ENCODE measurements around the gene RFTN1. TPM values are rescaled to one million over a fixed set of nuclear protein-coding genes. Genes with fewer than 3 reads are reported as not detected.

RFTN1 gene
- total and polyA plus RNA-seq, 4 donors = 4.4 to 20.4 (median 11.9) TPM

DNA sequence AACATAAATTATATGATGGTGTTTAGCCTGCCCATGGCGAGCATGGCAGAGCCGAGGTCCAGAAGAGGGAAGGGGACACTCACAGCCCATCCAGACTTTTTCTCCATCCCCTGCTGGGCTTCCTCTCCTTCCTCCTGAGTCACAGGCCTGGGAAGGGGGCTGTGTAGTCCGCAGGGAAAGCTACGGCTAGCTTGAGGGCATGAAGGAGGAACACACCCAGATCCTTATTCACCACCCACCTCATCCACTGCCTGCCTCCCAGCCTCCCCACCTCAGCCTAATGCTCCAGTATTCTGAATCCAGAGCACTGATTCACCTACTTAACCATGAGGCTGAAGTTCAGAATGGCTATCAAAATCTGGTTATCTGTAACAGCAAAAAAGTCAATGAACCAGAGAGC lies 150.7 kb downstream of the RFTN1 start:
- no peak overlapping the region for H3K4me3 ChIP-seq (ENCODE audit: low read depth in 1 of 3, low read length in 3 of 3)
- no peak for DNase-seq (ENCODE audit: low spot score)
- H3K4me1 ChIP-seq (ENCODE audit: control insufficient read depth in 4 of 4, insufficient read depth in 4 of 4, low read length in 3 of 4) = no peaks in the 10 kb centered on the region
- whole genome bisulfite sequencing = 96% methylated on average over 4 of the region's 4 CpGs
- TF ChIP-seq JUND (IDR thresholded peaks at IDR 0.05) = no peak
- TF ChIP-seq, protein P1, sequence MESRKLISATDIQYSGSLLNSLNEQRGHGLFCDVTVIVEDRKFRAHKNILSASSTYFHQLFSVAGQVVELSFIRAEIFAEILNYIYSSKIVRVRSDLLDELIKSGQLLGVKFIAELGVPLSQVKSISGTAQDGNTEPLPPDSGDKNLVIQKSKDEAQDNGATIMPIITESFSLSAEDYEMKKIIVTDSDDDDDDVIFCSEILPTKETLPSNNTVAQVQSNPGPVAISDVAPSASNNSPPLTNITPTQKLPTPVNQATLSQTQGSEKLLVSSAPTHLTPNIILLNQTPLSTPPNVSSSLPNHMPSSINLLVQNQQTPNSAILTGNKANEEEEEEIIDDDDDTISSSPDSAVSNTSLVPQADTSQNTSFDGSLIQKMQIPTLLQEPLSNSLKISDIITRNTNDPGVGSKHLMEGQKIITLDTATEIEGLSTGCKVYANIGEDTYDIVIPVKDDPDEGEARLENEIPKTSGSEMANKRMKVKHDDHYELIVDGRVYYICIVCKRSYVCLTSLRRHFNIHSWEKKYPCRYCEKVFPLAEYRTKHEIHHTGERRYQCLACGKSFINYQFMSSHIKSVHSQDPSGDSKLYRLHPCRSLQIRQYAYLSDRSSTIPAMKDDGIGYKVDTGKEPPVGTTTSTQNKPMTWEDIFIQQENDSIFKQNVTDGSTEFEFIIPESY (IDR thresholded peaks at IDR 0.05) = no peak
- peaks cover 0 to 44% (median 7%) of the 10 kb centered on the region in 4 donors for H3K36me3 ChIP-seq (ENCODE audit: control insufficient read depth in 4 of 4, insufficient read depth in 3 of 4, low read depth in 1 of 4, low read length in 3 of 4)
- no peaks in the 10 kb centered on the region for H3K9me3 ChIP-seq (ENCODE audit: control insufficient read depth in 4 of 4, low read length in 3 of 4)
- no peak overlapping the region for H3K27ac ChIP-seq (ENCODE audit: low read depth in 1 of 2, low read length in 2 of 2)
- H3K27me3 ChIP-seq (ENCODE audit: control insufficient read depth in 4 of 4, insufficient read depth in 4 of 4, low read length in 3 of 4) = no peaks in the 10 kb centered on the region
- no peak overlapping the region for H3K9ac ChIP-seq (ENCODE audit: low read depth in 1 of 2, low read length in 2 of 2)

DNA sequence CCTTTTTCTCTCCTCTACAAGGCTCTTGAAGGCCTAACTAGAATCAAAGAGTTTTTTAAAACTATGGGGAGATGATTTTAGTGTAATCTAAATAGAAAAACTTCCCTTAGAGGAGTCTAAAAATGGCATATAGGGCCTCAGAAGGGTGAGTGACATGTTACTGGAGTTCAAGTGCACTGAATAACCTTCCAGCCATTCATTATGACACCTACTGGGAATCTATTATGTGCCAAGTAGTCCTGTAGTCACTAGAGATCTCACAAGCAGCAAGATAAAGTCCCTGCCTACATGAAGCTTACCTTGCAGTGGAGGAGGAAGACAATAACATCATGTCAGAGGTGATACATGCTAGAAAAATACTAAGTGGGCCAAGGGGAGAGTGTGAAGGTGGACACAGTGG lies 152.4 kb downstream of the RFTN1 start:
- H3K27ac ChIP-seq (ENCODE audit: low read depth in 1 of 2, low read length in 2 of 2) = no peak overlapping the region
- H3K9ac ChIP-seq (ENCODE audit: low read depth in 1 of 2, low read length in 2 of 2) = no peak overlapping the region
- TF ChIP-seq EGR1 (IDR thresholded peaks at IDR 0.05; ENCODE audit: low read depth in 2 of 2) (no peak), HNF4G (IDR thresholded peaks at IDR 0.05) (no peak)
- no peaks in the 10 kb centered on the region for H3K9me3 ChIP-seq (ENCODE audit: control insufficient read depth in 4 of 4, low read length in 3 of 4)
- H3K36me3 ChIP-seq (ENCODE audit: control insufficient read depth in 4 of 4, insufficient read depth in 3 of 4, low read depth in 1 of 4, low read length in 3 of 4) = peaks cover 3 to 34% (median 8%) of the 10 kb centered on the region in 4 donors
- H3K4me3 ChIP-seq (ENCODE audit: low read depth in 1 of 3, low read length in 3 of 3) = no peak overlapping the region
- no peaks in the 10 kb centered on the region for H3K4me1 ChIP-seq (ENCODE audit: control insufficient read depth in 4 of 4, insufficient read depth in 4 of 4, low read length in 3 of 4)
- no peak for DNase-seq (ENCODE audit: low spot score)
- no peaks in the 10 kb centered on the region for H3K27me3 ChIP-seq (ENCODE audit: control insufficient read depth in 4 of 4, insufficient read depth in 4 of 4, low read length in 3 of 4)

DNA sequence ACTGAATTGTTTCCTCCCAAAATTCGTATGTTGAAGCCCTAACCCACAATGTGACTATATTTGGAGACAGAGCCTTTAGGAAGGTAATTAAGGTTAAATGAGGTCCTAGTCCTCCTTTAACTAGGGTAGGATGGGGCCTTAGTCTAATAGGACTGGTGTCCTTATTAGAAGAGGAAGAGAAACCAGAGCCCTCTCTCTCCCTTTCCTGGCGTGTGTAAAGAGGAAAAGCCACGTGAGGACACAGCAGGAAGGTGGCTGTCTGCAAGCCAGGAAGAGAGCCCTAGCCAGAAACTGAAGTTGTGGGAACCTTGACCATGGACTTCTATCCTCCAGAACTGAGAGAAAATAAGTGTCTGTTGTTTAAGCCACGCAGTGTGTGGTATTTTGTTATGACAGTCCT lies 154.2 kb downstream of the RFTN1 start:
- 73% methylated on average over 4 of the region's 4 CpGs for WGBS
- Histone ChIP-seq H3K4me1 (ENCODE audit: control insufficient read depth in 4 of 4, insufficient read depth in 4 of 4, low read length in 3 of 4) (no peaks in the 10 kb centered on the region), H3K4me3 (ENCODE audit: low read depth in 1 of 3, low read length in 3 of 3) (no peak overlapping the region), H3K27me3 (ENCODE audit: control insufficient read depth in 4 of 4, insufficient read depth in 4 of 4, low read length in 3 of 4) (no peaks in the 10 kb centered on the region), H3K9ac (ENCODE audit: low read depth in 1 of 2, low read length in 2 of 2) (no peak overlapping the region), H3K36me3 (ENCODE audit: control insufficient read depth in 4 of 4, insufficient read depth in 3 of 4, low read depth in 1 of 4, low read length in 3 of 4) (peaks cover 3 to 24% (median 10%) of the 10 kb centered on the region in 4 donors), H3K9me3 (ENCODE audit: control insufficient read depth in 4 of 4, low read length in 3 of 4) (no peaks in the 10 kb centered on the region), H3K27ac (ENCODE audit: low read depth in 1 of 2, low read length in 2 of 2) (no peak overlapping the region)
- DNase-seq (ENCODE audit: low spot score) = no peak
- TF ChIP-seq TAF1 (conservative IDR thresholded peaks at IDR 0.05) = no peak
- no peak for TF ChIP-seq HNF4G (IDR thresholded peaks at IDR 0.05)
- TF ChIP-seq, protein P1 (IDR thresholded peaks at IDR 0.05) = no peak
- no peak for TF ChIP-seq FOXA1 (IDR thresholded peaks at IDR 0.05)
- TF ChIP-seq GABPA (IDR thresholded peaks at IDR 0.05 in 1 of 2, conservative IDR thresholded peaks at IDR 0.05 in 1 of 2) = no peak
- TF ChIP-seq, protein P2, sequence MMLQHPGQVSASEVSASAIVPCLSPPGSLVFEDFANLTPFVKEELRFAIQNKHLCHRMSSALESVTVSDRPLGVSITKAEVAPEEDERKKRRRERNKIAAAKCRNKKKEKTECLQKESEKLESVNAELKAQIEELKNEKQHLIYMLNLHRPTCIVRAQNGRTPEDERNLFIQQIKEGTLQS (IDR thresholded peaks at IDR 0.05) = no peak
- TF ChIP-seq HNF4A (conservative IDR thresholded peaks at IDR 0.05) = no peak
- no peak for TF ChIP-seq YY1 (IDR thresholded peaks at IDR 0.05)
- TF ChIP-seq FOXA2 (IDR thresholded peaks at IDR 0.05) = no peak
- TF ChIP-seq, protein P3, sequence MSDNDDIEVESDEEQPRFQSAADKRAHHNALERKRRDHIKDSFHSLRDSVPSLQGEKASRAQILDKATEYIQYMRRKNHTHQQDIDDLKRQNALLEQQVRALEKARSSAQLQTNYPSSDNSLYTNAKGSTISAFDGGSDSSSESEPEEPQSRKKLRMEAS (IDR thresholded peaks at IDR 0.05) = no peak
- no peak for TF ChIP-seq SP1 (IDR thresholded peaks at IDR 0.05)
- no peak for TF ChIP-seq JUND (IDR thresholded peaks at IDR 0.05)
- no peak for TF ChIP-seq NR2F2 (IDR thresholded peaks at IDR 0.05)
- no peak for TF ChIP-seq RAD21 (IDR thresholded peaks at IDR 0.05)
- TF ChIP-seq RXRA (IDR thresholded peaks at IDR 0.05) = no peak

All from liver (tissue), 9 donors.